NCI-H345 treated with DMSO at 0.1 percent for 48 hours (cell line): ENCODE results near the gene ELMO3.
A peak's percentile ranks its signal among the peaks of the same experiment; 100 is the strongest.

Experiments
- DNase-seq: peaks from one replicate; lab custom pipeline; 2025; ENCODE audit not compliant: unreplicated experiment; lab: John Stamatoyannopoulos, UW

Gene ELMO3

DNA sequence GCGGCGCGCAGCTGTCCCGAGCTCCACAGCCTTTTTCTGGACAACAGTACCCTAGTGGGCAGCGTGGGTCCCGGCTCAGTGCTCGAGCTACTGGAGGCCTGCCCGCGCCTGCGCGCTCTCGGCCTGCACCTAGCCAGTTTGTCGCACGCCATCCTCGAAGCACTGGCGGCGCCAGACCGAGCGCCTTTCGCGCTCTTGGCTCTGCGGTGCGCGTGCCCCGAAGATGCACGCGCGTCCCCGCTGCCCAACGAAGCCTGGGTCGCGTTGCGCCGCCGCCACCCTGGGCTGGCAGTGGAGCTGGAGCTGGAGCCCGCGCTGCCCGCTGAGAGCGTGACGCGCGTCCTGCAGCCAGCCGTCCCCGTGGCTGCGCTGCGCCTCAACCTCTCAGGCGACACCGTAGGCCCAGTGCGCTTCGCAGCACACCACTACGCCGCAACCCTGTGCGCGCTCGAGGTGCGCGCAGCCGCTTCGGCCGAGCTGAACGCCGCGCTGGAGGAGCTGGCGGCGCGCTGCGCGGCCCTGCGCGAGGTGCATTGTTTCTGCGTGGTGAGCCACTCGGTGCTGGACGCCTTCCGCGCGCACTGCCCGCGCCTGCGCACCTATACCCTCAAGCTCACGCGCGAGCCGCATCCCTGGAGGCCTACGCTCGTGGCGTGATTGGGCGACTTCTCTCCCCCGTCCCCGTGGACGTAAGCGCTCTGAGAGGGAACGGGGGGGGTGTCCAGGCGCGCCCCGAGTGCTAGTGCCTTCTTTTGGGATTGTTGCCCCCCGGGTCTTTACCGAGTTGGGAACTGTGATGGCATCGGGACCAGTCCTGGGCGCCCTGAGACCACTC lies 35.5 kb upstream of the ELMO3 start:
- DNase-seq: peak; percentile 51

DNA sequence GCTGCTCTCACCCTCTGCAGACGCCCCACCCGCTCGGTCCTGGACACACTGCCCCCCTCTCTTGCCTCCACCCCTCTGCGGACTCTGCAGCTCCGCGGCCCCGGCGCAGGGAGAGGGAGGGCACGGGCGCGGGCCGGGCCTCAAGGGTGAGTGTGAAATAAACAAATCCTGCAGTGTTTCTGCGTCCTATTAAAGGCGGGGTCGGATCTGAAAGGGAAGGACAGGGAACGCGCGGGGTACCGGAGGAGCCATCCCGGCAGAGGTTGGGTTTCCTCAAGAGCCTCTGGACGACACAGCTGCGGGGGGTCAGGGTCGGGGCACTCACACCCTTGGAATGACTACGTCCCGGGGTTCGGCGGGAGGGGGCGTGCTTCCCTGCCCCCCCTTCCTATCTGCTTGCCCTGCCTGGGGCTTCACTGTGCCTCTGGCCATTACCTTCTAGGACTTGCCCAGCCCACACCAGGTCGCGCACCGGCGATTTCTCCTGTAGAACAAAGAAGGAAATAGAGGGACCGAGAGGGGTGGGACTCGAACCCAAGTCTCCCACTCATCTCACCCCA lies 34.9 kb upstream of the ELMO3 start:
- DNase-seq: no peak

GRCh38 chr16:67164599-67165061 lies 34.3 kb upstream of the ELMO3 start, which contains the start of gene HSF4:
HSF4 (plus strand) TSS chr16:67164745; CDS start chr16:67164812, 67 bp downstream.
- no peak for DNase-seq

- DNase-seq: no peak
Measured at GRCh38 chr16:67165121-67166078, 33.5 kb upstream of the ELMO3 start.

DNA sequence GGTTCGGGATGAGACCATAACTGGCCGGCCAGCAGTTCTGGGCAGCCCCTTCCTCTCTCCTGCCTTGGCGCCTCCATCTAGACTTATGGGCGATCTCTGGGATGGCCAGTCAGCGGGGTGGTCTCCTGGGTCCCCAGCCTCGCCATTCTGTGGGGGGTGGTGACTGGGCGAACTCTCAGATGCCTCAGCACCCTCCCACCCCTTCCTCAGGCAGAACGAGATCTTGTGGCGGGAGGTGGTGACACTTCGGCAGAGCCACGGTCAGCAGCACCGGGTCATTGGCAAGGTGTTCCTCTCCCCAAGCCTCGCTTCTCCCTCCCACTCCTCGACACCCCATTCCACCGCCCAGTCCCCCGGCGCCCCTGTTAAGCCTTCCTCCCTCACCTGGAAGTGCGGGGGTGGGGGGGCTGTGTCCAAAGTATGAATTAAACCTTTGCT lies 32.8 kb upstream of the ELMO3 start:
- DNase-seq: no peak

GRCh38 chr16:67166598-67167168 lies 32.2 kb upstream of the ELMO3 start:
- DNase-seq: no peak

DNA sequence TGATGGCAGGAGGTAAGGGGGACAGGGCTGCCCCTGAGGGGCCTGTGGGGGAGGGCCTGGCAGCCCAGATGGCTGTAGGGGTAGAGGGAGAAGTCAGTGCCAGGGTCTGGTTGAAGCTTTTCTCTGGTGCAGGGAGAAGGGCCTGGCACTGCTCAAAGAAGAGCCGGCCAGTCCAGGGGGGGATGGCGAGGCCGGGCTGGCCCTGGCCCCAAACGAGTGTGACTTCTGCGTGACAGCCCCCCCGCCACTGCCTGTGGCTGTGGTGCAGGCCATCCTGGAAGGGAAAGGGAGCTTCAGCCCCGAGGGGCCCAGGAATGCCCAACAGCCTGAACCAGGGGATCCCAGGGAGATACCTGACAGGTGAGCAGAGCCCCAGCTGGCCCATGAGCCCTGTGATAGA lies 31.3 kb upstream of the ELMO3 start:
- DNase-seq: no peak

GRCh38 chr16:67169011-67169451 lies 29.9 kb upstream of the ELMO3 start:
- DNase-seq: no peak

DNA sequence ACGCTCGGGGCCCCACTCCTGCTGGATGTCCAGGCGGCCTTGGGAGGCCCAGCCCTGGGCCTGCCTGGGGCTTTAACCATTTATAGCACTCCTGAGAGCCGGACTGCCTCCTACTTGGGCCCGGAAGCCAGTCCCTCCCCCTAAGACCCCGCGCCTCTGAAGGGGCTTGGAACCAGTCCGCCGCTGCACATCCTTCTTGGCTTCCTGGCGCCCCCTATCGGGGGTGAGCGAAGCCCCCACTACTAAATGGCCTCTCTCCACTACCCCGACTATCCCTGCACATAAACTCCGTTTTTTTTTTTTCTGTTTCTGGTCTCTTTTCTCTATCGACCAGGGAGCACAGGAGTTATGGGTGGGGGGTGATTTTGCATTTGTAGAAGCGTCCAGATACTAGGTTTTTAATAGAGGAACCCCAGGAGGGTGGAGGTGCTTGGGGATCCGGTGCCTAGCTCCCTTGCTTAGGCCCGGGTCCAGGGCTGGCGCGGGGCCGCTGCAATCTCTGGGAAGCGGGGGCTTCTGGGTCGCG lies 29.2 kb upstream of the ELMO3 start:
- no peak for DNase-seq

DNA sequence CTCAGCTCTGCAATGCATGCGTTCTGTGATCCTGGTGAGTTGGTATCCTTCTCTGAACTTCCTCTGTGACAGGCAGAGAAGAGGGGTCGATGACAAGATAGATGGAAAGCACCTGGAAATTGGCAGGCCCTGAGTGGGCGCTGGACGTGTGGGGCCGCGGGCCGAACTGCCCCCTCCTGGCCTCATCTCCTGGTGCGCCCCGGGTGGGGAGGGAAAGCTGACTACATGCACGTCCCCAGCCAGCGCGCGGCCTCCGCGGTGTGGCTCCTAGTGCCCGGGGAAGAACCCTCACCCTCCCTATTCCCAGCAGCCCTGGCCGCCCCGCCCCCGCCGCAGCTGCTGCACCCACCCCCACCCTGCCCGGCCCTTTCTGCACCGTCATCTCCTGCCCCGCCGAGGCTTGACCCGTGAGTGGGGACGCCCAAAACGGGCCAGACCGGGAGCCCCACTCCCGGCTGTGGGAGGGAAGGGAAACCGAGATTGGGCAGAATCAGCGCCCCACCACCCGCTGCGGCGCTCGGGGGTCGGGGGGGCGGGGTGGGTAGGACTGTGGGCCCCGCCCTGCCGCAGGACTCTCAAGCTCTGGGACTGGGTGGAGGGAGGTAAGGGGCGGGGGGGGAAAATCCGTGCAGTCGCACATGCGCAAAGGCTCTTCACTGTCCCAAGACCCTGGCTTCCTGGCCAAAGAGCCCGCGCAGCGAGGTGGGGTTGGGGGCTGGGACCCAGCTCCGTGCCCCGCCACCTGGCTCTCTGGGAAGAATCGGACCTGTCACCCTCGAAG lies 28.6 kb upstream of the ELMO3 start, which contains the start of gene NOL3:
TSS of gene NOL3 (plus strand) at position 371 of the 781 bp plus-strand sequence.
- peak; percentile 21 for DNase-seq

GRCh38 chr16:67170949-67171649 lies 27.8 kb upstream of the ELMO3 start:
- no peak for DNase-seq

DNA sequence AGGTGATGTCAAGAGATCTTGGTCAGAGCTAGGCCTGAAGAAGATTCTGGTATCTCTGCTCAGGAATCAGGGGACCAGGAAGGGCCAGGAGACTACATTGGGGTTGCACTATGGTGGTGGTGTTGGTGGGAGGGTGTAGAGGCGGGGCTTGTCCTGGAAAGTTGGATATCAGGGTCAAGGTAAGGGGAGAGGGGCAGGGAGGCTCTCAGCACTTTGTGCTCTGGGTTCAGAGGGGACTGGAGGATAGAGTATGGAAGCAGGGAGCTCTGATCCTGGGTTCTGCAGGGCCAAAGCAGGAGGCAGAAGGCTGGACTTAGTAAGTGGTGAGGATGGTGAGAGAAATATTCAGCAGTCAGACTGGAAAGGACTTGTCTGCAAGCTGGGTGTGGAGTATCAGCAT lies 25.6 kb upstream of the ELMO3 start:
- no peak for DNase-seq

GRCh38 chr16:67173808-67174705 lies 24.9 kb upstream of the ELMO3 start:
- DNase-seq: no peak

GRCh38 chr16:67174706-67175231 lies 24.2 kb upstream of the ELMO3 start:
- no peak for DNase-seq

GRCh38 chr16:67176662-67177061 lies 22.3 kb upstream of the ELMO3 start:
- peak; percentile 50 for DNase-seq

DNA sequence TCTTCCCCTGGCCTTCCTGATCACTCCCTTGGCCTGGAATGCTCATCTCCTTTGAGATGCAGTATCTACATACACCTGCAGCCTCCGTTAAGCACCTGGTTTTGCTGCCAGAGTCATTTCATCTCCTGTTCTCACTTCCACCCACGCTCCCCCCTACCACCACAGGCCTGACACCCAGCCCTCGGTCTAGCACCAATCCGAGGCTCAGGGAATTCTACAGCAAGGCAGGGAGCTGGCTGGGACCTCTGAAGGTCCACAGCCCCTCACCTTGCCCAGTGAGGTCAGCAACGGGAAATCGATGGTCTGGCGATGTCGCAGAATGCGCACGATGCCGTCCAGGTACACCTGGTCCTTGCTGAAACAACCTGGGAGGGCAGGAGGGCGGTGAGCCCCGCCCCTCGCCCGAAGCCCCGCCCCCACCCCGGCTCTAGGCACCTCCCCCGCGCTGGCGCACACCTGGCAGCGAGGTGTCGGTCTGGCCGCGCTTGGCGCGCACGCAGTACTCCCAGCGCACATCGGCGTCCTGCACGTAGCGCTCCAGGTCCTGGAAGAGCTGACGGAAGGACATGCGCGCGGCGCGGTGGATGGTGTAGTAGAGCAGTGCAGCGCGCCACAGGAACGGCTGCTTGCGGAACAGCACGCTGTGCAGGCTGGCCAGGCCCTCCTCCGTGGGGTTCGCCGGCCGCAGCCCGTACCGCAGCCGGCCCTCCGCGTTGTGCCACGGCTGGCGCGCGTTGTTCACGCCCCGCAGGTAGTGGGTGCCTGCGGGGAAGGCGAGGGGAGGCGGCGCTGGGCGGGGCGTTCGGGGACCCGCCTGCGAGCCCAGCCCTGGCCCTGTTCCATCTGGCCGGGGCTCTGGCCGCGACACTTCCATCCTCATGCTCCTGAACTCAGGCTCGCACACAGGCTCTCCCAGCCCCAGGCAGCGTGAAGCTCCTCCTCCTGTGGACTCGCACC lies 20.9 kb upstream of the ELMO3 start:
- DNase-seq: peak; percentile 57
